ENCODE measurements around the gene GYG1. TPM values are rescaled to one million over a fixed set of nuclear protein-coding genes. Genes with fewer than 3 reads are reported as not detected.

The GYG1 gene
- total RNA-seq, 1 experiment from 2014 or later, result 45.3 TPM

DNA sequence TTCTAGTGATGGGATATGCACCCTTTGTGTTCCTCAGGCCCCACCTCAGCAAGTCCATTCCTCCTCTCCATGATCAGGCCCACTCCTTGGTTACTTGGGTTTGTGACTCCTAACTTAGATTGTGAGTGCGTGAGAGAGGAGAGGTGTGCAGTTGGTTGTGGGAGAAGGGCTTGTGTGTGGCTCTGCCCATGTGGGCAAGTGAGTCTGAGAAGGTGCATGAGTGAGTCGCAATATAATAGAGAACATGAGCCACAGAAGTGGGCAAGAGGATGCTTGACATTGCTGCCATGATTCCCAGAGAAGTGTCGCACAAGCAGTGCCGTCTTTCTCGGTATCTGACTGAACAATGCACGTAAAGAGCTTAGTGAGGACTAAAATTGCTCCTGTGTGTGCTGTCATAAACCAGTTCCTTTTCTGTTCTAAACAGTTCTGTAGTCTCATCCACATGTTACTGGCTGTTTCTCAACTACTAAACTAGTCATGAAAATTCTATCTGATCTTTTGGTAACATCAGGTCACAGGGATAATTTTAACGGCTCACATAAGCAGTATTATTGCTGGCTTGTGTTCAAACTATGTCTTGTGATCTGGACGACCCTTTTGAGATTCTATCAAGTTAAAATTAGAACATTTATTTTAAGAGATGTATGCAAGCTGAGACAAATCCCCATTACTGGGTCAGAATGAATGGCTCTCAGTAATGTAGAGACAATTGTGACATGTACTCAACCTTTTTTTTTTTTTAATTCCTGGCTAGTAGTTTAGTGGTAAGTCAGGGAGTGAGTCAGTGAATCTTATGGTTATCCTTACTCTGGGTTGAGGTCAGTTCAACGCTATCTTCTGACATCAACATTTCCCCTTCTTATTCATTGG is 25.6 kb downstream of the GYG1 start:
- peak; percentile 86 for DNase-seq (ENCODE audit: low read depth)

GRCh38 chr3:149018247-149018646 is 26.9 kb downstream of the GYG1 start:
- DNase-seq (ENCODE audit: low read depth), result no peak

DNA sequence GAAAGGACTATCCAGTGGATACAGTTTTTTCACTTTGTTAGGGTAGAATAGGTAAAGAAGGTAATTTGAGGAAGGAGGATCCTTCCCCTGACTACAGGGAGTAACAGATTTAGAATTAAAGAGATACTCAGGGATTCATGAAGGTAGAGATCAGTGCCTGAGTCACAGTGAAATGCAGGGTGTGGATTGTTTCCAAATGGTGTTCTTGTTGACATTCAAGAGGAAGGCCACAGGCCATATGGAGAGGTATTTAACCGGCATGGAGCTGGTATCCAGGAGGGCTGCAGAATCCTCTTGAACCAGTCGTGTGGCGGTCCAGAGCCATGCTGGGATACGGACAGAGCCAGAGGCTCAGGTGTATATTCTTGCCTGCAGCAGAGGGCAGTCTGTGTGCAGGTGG is 28.2 kb downstream of the GYG1 start:
- no peak for DNase-seq (ENCODE audit: low read depth)

GRCh38 chr3:149020196-149020838 is 29.0 kb downstream of the GYG1 start:
- no peak for DNase-seq (ENCODE audit: low read depth)

- DNase-seq (ENCODE audit: low read depth), result no peak
These were observed 29.5 kb downstream of the GYG1 start for GRCh38 chr3:149020839-149021252.

DNA sequence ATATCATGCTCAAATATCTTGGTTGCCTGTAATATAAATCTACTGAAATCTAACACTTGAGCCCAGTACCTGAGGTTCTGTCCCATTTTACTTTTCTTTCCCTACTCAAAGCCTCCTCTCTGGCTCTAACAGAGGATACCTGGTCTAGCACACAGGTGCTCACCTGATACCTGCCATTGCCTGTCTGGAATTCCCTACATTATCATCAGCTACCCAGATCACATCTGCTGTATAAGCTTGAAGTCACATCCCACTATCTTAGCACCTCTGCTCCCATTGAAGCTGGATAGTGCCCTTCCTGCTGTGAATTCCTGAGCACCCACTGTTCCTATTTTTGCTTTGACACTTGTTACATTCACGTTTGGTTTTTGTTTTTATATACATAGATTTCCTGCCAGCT is 30.5 kb downstream of the GYG1 start:
- no peak for DNase-seq (ENCODE audit: low read depth)

DNA sequence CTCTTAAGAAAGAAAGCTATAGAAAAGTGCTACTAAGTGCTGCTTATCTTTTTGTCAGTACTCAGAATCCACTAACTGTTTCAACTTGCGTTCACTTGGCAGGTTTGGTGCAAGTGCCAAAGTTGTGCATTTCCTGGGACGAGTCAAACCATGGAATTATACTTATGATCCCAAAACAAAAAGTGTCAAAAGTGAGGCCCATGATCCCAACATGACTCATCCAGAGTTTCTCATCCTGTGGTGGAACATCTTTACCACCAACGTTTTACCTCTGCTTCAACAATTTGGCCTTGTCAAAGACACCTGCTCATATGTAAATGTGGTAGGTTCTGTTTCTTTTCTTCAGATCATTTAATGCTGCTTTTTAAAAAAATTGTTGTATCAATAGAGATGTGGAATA is 32.6 kb downstream of the GYG1 start:
- peak; percentile 43 for DNase-seq (ENCODE audit: low read depth)

DNA sequence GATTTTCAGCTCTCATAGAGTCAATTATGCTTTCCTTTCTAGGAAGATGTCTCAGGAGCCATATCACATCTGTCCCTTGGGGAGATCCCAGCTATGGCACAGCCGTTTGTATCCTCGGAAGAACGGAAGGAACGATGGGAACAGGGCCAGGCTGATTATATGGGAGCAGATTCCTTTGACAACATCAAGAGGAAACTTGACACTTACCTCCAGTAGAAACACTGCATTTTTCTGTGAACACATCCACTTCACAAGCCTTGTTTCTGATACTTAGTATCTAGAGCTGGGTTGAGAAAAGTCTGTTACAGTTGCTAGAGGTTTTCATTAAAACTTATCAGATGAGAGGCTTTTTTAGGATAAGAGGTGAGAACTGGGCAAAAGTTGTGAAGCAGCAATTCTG is 35.4 kb downstream of the GYG1 start:
- DNase-seq (ENCODE audit: low read depth), result no peak

DNA sequence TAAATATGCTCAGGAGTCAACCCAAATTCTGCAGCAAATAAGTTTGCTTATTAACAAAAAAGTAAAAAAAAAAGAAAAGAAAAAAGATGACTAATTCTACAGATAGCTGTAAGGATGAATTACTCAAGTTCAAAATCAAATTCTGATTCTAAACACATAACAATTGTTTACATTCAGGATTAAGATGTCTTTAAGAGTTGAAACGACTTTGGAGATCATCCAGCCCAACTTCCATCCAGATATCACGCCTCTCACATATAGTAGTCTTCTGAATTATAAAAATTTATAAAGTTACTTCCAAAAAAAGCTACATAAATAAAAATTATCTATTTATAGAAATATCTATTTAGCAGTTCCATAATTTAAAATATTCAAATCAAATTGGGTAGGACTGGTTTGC is 39.8 kb downstream of the GYG1 start:
- no peak for DNase-seq (ENCODE audit: low read depth)

GRCh38 chr3:149037684-149038083 is 46.3 kb downstream of the GYG1 start:
- no peak for DNase-seq (ENCODE audit: low read depth)

DNA sequence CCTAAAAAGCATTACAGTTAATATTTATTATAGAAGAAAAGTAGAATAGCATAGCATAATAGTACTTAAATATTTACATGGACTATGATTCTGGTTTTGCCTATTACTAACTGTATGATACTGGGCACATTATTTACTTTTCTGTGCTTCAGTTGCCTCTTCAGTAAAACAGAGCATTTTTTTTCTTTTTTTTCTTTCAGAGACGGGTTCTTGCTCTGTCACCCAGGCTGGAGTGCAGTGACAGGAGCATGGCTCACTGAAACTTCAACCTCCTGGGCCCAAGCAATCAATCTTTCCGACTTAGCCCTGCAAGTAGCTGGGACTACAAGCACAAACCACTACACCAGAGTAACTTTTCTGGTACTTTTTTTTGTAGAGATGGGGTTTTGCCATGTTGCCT is 47.0 kb downstream of the GYG1 start:
- no peak for DNase-seq (ENCODE audit: low read depth)

GRCh38 chr3:149042789-149043386 is 51.5 kb downstream of the GYG1 start:
- peak; percentile 39 for DNase-seq (ENCODE audit: low read depth)

- no peak for DNase-seq (ENCODE audit: low read depth)
These were observed 53.2 kb downstream of the GYG1 start for GRCh38 chr3:149044339-149045083.

- no peak for DNase-seq (ENCODE audit: low read depth)
These were observed 64.2 kb downstream of the GYG1 start for GRCh38 chr3:149055575-149055974.

DNA sequence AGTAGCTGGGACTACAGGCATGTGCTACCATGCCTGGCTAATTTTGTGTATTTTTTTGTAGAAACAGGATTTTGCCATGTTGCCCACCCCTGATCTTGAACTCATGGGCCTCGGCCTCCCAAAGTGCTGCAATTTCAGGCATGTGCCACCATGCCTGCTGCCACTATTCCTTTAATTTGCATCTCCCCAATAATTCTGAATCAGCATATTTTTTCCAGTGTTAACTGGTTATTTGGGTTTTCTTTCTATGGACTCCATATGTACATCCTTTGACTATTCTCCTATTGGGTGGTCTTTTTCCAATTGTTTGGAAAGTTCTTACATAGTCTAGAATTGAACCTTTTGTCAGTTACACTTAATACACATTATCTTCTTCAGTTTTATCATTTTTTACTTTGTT is 66.9 kb downstream of the GYG1 start:
- DNase-seq (ENCODE audit: low read depth), result no peak

GRCh38 chr3:149058602-149059001 is 67.3 kb downstream of the GYG1 start:
- no peak for DNase-seq (ENCODE audit: low read depth)

GRCh38 chr3:149061776-149062175 is 70.4 kb downstream of the GYG1 start:
- DNase-seq (ENCODE audit: low read depth), result no peak

DNA sequence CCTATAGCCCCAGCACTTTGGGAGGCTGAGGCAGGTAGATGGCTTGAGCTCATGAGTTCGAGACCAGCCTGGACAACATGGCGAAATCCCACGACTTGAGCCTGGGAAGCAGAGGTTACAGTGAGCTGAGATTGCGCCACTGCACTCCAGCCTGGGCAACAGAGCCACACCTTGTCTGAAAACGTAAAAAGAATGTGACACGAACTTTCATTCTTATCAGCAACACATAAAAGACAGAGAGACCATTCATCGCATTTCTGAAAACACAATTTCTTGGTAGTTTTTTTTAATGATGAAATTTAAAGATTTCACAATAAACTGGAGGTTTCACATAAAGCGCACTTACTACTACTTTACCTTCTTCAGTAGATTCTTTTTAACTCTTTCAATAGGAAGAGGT is 76.5 kb downstream of the GYG1 start:
- no peak for DNase-seq (ENCODE audit: low read depth)

Data from RPMI7951 (cell line).